HL-60 (cell line): Measurements from ENCODE around the gene FBXW5.

ENCODE experiments used
- DNase-seq, 2 experiments: peaks; one replicate each; pipeline ENCODE4 v3.0.0-alpha.2; 2010 to 2020; ENCODE audit warnings: low read depth in 1 of 2, low spot score in 1 of 2
- H3K27ac ChIP-seq: fragments of 250-450 bp; sonication (Bioruptor Pico); replicated peaks from 2 replicates; pipeline ENCODE4 v1.5.1; 2020; ENCODE audit warnings: mild to moderate bottlenecking, moderate library complexity
- H3K27me3 ChIP-seq: fragments of 250-450 bp; sonication (Bioruptor Pico); 2 replicates; pipeline ENCODE4 v1.5.1; 2021; ENCODE audit warnings: mild to moderate bottlenecking, moderate library complexity; ENCODE audit not compliant: insufficient read depth, poor library complexity, severe bottlenecking
- H3K4me3 ChIP-seq: replicated peaks from 2 replicates; pipeline ENCODE4 v1.5.1; 2011; ENCODE audit warnings: mild to moderate bottlenecking, control low read depth, low read length; ENCODE audit not compliant: insufficient read depth
- GABPA ChIP-seq: IDR thresholded peaks from 2 replicates; pipeline ENCODE4 v1.6.1; 2012; ENCODE audit warnings: low read depth
- POLR2AphosphoS5 ChIP-seq: IDR thresholded peaks from 2 replicates; pipeline ENCODE4 v1.6.1; 2012; ENCODE audit warnings: low read depth
- SPI1 ChIP-seq: IDR thresholded peaks from 2 replicates; pipeline ENCODE4 v1.6.1; 2012; ENCODE audit warnings: low read depth, mild to moderate bottlenecking, borderline replicate concordance
- TF ChIP-seq, protein P1 (sequence below): IDR thresholded peaks from 2 replicates; pipeline ENCODE4 v1.6.1; 2012; ENCODE audit warnings: low read depth; ENCODE audit not compliant: insufficient replicate concordance
- TF ChIP-seq, protein P2 (sequence below): IDR thresholded peaks from one replicate; pipeline ENCODE4 v1.5.1; 2011; ENCODE audit warnings: low read length, control low read depth, inconsistent platforms; ENCODE audit not compliant: insufficient read depth

FBXW5 gene

DNA sequence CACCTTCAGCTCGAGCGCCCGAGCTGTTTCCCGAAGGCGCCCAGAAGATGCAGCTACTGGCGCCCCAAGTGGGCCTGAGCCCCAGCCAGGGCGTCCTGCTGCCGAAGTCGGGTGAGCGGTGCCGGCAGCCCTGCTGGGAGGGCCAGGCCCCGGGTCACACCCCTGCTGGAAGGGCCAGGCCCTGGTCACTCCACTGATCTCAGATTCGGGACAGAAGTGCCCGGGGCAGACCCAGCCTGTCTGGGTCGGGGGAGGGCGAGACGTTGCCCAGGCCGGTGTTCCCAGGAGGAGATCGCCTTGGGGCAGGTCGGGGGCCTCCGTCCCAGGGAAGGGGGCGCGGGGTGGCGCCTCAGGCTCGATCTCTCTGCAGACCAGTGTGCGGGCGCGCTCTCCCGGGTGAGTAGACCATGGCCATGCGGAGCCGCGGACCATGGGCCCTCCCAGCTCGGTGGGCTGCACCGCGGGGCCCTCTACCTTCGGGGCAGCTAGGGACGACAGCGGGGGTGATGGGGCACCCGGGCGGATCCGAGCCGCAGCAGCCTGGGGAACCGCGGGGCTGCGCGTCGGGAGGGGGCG is 40.6 kb upstream of the FBXW5 start:
- Histone ChIP-seq H3K27me3 (peaks cover 25% of the 10 kb centered on the region), H3K4me3 (no peak overlapping the region), H3K27ac (no peak overlapping the region)
- TF ChIP-seq GABPA (no peak), SPI1 (no peak), POLR2AphosphoS5 (no peak)
- TF ChIP-seq, protein P1, sequence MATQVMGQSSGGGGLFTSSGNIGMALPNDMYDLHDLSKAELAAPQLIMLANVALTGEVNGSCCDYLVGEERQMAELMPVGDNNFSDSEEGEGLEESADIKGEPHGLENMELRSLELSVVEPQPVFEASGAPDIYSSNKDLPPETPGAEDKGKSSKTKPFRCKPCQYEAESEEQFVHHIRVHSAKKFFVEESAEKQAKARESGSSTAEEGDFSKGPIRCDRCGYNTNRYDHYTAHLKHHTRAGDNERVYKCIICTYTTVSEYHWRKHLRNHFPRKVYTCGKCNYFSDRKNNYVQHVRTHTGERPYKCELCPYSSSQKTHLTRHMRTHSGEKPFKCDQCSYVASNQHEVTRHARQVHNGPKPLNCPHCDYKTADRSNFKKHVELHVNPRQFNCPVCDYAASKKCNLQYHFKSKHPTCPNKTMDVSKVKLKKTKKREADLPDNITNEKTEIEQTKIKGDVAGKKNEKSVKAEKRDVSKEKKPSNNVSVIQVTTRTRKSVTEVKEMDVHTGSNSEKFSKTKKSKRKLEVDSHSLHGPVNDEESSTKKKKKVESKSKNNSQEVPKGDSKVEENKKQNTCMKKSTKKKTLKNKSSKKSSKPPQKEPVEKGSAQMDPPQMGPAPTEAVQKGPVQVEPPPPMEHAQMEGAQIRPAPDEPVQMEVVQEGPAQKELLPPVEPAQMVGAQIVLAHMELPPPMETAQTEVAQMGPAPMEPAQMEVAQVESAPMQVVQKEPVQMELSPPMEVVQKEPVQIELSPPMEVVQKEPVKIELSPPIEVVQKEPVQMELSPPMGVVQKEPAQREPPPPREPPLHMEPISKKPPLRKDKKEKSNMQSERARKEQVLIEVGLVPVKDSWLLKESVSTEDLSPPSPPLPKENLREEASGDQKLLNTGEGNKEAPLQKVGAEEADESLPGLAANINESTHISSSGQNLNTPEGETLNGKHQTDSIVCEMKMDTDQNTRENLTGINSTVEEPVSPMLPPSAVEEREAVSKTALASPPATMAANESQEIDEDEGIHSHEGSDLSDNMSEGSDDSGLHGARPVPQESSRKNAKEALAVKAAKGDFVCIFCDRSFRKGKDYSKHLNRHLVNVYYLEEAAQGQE, result no peak
- TF ChIP-seq, protein P2, sequence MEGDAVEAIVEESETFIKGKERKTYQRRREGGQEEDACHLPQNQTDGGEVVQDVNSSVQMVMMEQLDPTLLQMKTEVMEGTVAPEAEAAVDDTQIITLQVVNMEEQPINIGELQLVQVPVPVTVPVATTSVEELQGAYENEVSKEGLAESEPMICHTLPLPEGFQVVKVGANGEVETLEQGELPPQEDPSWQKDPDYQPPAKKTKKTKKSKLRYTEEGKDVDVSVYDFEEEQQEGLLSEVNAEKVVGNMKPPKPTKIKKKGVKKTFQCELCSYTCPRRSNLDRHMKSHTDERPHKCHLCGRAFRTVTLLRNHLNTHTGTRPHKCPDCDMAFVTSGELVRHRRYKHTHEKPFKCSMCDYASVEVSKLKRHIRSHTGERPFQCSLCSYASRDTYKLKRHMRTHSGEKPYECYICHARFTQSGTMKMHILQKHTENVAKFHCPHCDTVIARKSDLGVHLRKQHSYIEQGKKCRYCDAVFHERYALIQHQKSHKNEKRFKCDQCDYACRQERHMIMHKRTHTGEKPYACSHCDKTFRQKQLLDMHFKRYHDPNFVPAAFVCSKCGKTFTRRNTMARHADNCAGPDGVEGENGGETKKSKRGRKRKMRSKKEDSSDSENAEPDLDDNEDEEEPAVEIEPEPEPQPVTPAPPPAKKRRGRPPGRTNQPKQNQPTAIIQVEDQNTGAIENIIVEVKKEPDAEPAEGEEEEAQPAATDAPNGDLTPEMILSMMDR, result no peak
- DNase-seq, result no peak

DNA sequence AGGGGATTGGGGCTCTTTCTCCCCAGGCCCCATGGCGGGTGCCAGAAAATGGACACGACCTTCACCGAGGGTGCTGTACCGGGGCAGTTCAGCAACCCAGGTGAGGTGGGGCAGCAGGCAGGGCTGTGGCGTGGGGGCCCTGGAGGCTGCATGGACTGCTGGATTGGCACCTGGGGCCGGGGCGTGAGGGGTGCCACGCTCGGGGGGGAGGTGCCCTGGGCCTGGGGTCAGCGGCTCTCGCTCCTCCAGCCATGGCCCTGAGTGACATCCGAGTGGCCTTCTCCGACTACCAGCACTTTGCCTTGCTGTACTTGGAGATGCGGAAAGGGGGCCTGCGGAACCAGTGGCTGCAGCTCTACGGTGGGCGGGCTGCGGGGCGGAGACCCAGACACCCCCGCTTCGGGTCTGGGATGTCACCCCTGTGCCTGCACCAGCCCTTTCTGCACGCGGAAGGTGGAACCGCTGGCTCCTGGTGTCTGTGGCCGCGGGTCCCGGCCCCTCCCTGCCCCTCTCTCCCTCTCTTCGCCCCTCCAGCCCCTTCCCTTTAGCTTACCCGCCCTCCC is 40.0 kb upstream of the FBXW5 start:
- TF ChIP-seq, protein P1, result no peak
- no peak for TF ChIP-seq POLR2AphosphoS5
- TF ChIP-seq GABPA, result no peak
- TF ChIP-seq, protein P2, result no peak
- no peak for TF ChIP-seq SPI1
- H3K27me3 ChIP-seq, result peaks cover 25% of the 10 kb centered on the region
- no peak for DNase-seq

DNA sequence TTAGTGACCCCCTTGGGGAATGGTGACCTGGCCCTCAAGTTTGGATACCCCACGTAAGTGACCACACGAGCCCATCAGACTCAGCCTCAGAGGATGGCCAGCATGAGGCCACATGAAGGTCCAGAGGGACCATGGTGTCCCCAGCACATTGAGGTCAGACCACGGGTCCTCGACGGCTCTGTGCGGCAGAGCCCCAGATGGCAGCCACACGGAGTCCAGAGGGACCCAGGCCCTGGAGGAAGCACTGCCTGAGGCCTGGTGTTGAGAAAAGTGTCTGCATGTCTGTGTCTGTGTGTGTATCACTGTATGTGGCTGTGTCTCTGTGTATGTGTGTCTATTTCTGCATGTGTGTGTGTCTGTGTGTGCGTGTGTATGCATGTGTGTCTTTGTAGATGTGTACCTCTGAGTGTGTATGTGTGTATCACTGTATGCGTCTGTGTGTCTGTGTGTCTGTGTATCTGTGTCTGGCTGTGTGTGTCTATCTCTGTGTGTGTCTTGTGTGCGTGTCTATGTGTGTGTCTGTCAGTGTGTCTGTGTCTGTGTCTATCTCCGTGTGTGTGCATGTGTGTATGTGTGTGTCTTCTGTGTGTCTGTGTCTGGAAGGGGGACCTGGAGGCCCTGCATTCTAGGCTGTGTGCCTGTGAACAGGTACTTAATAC is 39.2 kb upstream of the FBXW5 start:
- Histone ChIP-seq H3K27me3 (peaks cover 25% of the 10 kb centered on the region), H3K4me3 (no peak overlapping the region)

More for the DNA sequence above, 40.0 kb upstream of the FBXW5 start:
- Histone ChIP-seq H3K4me3 (no peak overlapping the region), H3K27ac (no peak overlapping the region)

More for the DNA sequence above, 39.2 kb upstream of the FBXW5 start:
- TF ChIP-seq, protein P1, result no peak
- TF ChIP-seq POLR2AphosphoS5, result no peak
- TF ChIP-seq, protein P2, result no peak
- no peak for TF ChIP-seq GABPA
- no peak for TF ChIP-seq SPI1
- no peak overlapping the region for H3K27ac ChIP-seq
- no peak for DNase-seq
